Gastrocnemius medialis (tissue), 4 donors: Measurements from ENCODE around the gene ZNF747. TPM values are rescaled to one million over a fixed set of nuclear protein-coding genes. Genes with fewer than 3 reads are reported as not detected.
A peak's percentile ranks its signal among the peaks of the same experiment; 100 is the strongest.

Experiments used
- ATAC-seq, 2 donors: fragments of 150-250 bp; one replicate each; pipeline ENCODE4 v1.9.1; 2016
- DNase-seq, 2 donors: peaks; one replicate each; pipeline ENCODE4 v3.0.0-alpha.2; 2019
- H3K27ac ChIP-seq, 4 donors: fragments of 200-600 bp; sonication (generic); 1 replicate in 1 of 4; 2 replicates in 3 of 4; pipeline ENCODE4 v1.5.1; 2016 to 2018; ENCODE audit warnings: mild to moderate bottlenecking in 2 of 4, moderate library complexity in 1 of 4
- H3K27me3 ChIP-seq, 3 donors: fragments of 200-600 bp; sonication (generic) in 2 of 3; 1 replicate in 1 of 3; 2 replicates in 2 of 3; pipeline versions ENCODE4 v1.5.1 to v1.6.0; 2016 to 2019; ENCODE audit warnings: mild to moderate bottlenecking in 1 of 3, moderate library complexity in 1 of 3
- H3K36me3 ChIP-seq, 2 donors: fragments of 200-600 bp; sonication (generic) in 1 of 2; one replicate each; pipeline ENCODE4 v1.5.1; 2017 to 2018
- H3K4me1 ChIP-seq, 2 donors: fragments of 200-600 bp; sonication (generic) in 1 of 2; one replicate each; pipeline ENCODE4 v1.5.1; 2016 to 2017; ENCODE audit warnings: mild to moderate bottlenecking in 2 of 2
- H3K4me3 ChIP-seq, 4 donors: fragments of 200-600 bp; sonication (generic) in 3 of 4; 1 replicate in 1 of 4; 2 replicates in 3 of 4; pipeline ENCODE4 v1.5.1; 2016 to 2019; ENCODE audit warnings: mild to moderate bottlenecking in 2 of 4
- H3K9me3 ChIP-seq, 3 donors: fragments of 200-600 bp; sonication (generic) in 2 of 3; 1 replicate in 1 of 3; 2 replicates in 2 of 3; pipeline ENCODE4 v1.5.1; 2016 to 2019
- POLR2A ChIP-seq, 2 donors: fragments of 450-650 bp; IDR thresholded peaks; one replicate each; pipeline ENCODE4 v1.6.1; 2017; ENCODE audit warnings: antibody characterized with exemption in 2 of 2, mild to moderate bottlenecking in 2 of 2, moderate library complexity in 2 of 2
- in situ Hi-C, 4 donors: fragments of 200-750 bp; cut with MboI; loops; one replicate each; pipeline versions ENCODE4 v1.15.0 to v1.8.0; 2017; ENCODE audit warnings: low sequenced_read_pairs in 4 of 4
- intact Hi-C: fragments of 100-400 bp; cut with DNase I; formaldehyde crosslinking; loops from one replicate; pipeline ENCODE4 v1.15.1; 2023; ENCODE audit warnings: low total_unique reads
- total RNA-seq, 4 donors: library from RNA; depleted of rRNA; stranded (reverse); fragments of >200 nt; gene quantifications; one replicate each; pipeline versions ENCODE4 v1.1.0 to v1.2.3, GENCODE V29; 2016
- TF ChIP-seq, protein P1 (sequence below), 5 experiments: fragments of 450-650 bp in 3 of 5; fragments of 200-600 bp in 2 of 5; sonication (generic) in 2 of 5; IDR thresholded peaks in 4 of 5; conservative IDR thresholded peaks in 1 of 5; 1 replicate in 4 of 5; 2 replicates in 1 of 5; pipeline ENCODE4 v1.5.1; 2016 to 2019; ENCODE audit warnings: antibody characterized with exemption in 5 of 5, mild to moderate bottlenecking in 3 of 5, moderate library complexity in 3 of 5

ZNF747 gene
- total RNA-seq, 4 donors from 2014 or later, result 8.6 to 17.5 (median 13.1) TPM

DNA sequence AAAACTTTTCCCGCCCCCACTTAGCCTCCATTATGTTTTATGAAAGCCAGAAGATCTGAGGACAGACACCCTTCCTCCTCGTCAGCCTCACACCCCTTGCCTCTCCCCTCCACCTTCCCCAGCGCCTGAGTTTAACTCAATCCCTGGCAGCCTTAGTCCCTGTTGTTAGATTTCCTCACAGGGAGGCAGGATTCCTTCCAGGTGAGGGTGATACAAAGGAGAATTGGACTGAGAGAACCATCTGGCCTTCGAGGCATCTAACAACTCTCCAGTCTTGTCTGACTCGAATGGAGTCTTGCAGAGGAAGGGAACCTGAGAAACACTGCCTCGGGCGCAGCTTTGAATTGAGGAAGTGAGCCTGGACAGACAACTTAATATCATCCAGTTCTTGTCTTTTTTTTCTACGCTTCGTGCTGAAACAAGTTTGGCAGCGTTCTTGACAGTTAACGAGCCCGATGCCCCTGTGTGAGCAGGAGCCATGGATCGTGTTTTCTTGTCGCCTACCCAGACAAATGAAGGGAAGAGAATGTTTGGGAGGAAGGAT lies 7.0 kb downstream of the ZNF747 start:
- Histone ChIP-seq H3K4me3 (peak overlapping the region; percentile 51 to 91 (median 86)), H3K27ac (peak overlapping the region; percentile 96 to 100 (median 97)), H3K4me1 (peaks cover 20 to 37% of the 10 kb centered on the region in 2 donors), H3K27me3 (no peaks in the 10 kb centered on the region), H3K36me3 (peaks cover 0 to 18% of the 10 kb centered on the region in 2 donors), H3K9me3 (no peaks in the 10 kb centered on the region)
- intact Hi-C loops, result loop anchor here (1.0 to 10.0 kb wide), 6 partner anchors 31 to 713 kb away; partner anchors contain the start of genes DCTPP1, PAGR1, PRRT2 and SEPHS2
- ATAC-seq, result peak in 1 of 2 donors; percentile 4
- no peak for TF ChIP-seq POLR2A (IDR thresholded peaks at IDR 0.05)
- TF ChIP-seq, protein P1, sequence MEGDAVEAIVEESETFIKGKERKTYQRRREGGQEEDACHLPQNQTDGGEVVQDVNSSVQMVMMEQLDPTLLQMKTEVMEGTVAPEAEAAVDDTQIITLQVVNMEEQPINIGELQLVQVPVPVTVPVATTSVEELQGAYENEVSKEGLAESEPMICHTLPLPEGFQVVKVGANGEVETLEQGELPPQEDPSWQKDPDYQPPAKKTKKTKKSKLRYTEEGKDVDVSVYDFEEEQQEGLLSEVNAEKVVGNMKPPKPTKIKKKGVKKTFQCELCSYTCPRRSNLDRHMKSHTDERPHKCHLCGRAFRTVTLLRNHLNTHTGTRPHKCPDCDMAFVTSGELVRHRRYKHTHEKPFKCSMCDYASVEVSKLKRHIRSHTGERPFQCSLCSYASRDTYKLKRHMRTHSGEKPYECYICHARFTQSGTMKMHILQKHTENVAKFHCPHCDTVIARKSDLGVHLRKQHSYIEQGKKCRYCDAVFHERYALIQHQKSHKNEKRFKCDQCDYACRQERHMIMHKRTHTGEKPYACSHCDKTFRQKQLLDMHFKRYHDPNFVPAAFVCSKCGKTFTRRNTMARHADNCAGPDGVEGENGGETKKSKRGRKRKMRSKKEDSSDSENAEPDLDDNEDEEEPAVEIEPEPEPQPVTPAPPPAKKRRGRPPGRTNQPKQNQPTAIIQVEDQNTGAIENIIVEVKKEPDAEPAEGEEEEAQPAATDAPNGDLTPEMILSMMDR (IDR thresholded peaks at IDR 0.05 in 4 of 5, conservative IDR thresholded peaks at IDR 0.05 in 1 of 5), result no peak
- in situ Hi-C loops, result loop anchor here in 2 of 4 donors (10.0 kb wide), 1 partner anchor 93 kb away; the partner anchor contains the start of gene DCTPP1 (in 2 of the 2)
- no peak for DNase-seq

DNA sequence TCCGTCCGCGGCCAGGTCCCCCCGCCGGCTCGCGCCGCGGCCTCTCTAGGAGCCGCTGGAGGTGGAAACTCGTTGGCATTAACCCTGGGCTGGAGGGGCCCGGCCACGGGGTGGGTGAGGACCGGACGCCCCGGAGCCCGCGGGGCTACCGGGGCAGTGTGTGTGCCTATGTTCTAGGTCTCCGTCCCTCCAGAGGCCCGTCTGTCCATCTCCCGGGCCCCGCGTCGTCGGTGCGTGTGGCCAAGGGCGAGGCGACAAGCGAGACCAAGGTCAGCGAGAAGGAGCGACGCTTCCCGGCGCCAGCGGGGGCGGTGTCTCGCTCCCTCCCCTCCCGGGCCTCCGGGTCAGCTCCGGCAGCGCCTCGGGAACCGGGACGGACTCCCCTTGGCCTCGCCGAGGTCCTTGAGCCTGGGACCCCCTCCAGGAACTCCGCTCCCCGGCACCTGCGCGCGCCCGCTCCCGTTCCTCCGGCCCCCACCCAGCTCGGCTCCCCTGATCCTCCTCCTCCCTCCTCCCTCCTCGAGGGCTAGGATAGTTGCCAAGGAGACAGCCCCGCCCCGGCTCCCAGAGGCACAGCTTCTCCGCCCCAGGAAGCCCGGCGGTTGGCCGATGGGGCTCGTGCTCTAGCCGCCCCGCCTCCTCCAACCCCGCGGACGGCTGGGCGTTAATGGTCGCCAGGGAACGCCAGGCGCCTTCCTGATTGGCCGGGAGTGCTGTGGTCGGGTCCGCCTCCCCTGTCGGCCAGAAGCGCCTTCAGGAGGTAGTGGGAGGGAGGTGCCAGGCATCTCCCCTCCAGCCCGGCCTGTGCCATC lies 7.6 kb downstream of the ZNF747 start:
- intact Hi-C loops, result loop anchor here (1.0 to 10.0 kb wide), 6 partner anchors 32 to 712 kb away; partner anchors contain the start of genes DCTPP1, PAGR1, PRRT2 and SEPHS2
- H3K36me3 ChIP-seq, result peaks cover 0 to 11% of the 10 kb centered on the region in 2 donors
- peak; percentile 98 for DNase-seq
- H3K4me3 ChIP-seq, result peak overlapping the region; percentile 66 to 91 (median 86)
- ATAC-seq, result peak; percentile 87 to 91
- in situ Hi-C loops, result loop anchor here in 2 of 4 donors (10.0 kb wide), 1 partner anchor 92 kb away; the partner anchor contains the start of gene DCTPP1 (in 2 of the 2)
- peak; percentile 80 to 88 for TF ChIP-seq POLR2A (IDR thresholded peaks at IDR 0.05)
- TF ChIP-seq, protein P1 (IDR thresholded peaks at IDR 0.05 in 4 of 5, conservative IDR thresholded peaks at IDR 0.05 in 1 of 5), result peak in 4 of 5 experiments; percentile 45 to 62 (median 52)
- no peaks in the 10 kb centered on the region for H3K9me3 ChIP-seq
- peak overlapping the region; percentile 96 to 100 (median 97) for H3K27ac ChIP-seq
- H3K27me3 ChIP-seq, result no peaks in the 10 kb centered on the region
- H3K4me1 ChIP-seq, result peaks cover 19 to 36% of the 10 kb centered on the region in 2 donors

DNA sequence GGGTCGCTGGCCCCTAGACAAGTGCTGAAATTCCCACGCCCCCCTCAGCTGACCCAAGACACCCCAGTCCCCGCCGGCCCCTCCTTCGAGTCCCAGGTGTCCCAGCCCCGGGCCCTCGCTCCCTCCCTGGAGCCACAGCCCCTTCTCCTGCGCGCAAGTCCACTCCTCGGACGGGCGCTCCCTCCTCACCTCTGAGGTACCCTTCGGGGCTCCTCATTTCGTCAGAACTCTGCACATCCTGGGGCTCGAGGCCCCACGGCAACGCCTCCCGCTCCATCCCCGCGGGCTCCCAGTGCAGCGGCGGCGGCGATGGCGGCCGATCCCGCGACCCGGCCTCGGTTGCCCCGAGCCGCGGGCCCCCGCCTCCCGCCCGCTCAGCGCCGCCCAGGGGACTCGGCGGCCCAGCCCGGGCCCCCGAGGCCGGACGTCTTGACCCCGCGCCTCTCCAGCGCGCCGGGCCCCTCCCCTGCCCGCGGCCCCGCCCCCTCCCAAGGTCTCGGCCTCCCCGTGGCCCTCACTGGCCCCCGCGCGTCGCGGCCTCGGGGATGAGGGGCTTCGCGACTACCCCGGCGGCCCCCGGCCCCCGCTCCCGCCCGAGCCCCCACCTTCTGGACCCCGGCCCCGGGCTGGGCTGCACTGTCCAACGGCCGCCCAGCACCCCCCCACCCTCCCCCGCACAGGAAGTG lies 8.4 kb downstream of the ZNF747 start, which contains the start of gene ZNF768:
Gene ZNF768, minus strand, starts transcription at position 430 of the 686 bp plus-strand sequence. Its CDS starts 153 bp downstream, at position 277.
- Histone ChIP-seq H3K36me3 (peaks cover 0 to 10% of the 10 kb centered on the region in 2 donors), H3K4me1 (peaks cover 19 to 36% of the 10 kb centered on the region in 2 donors), H3K27ac (peak within 1 kb of the TSS; percentile 96 to 100 (median 97)), H3K9me3 (no peaks in the 10 kb centered on the region), H3K4me3 (peak within 1 kb of the TSS; percentile 66 to 91 (median 86)), H3K27me3 (no peaks in the 10 kb centered on the region)
- DNase-seq, result peak; percentile 35
- in situ Hi-C loops, result loop anchor here in 2 of 4 donors (10.0 kb wide), 1 partner anchor 91 kb away; the partner anchor contains the start of gene DCTPP1 (in 2 of the 2)
- TF ChIP-seq, protein P1 (IDR thresholded peaks at IDR 0.05 in 4 of 5, conservative IDR thresholded peaks at IDR 0.05 in 1 of 5), result no peak
- no peak for TF ChIP-seq POLR2A (IDR thresholded peaks at IDR 0.05)
- intact Hi-C loops, result loop anchor here (2.0 to 10.0 kb wide), 5 partner anchors 33 to 711 kb away; partner anchors contain the start of genes PAGR1, PRRT2, SEPHS2 and ZNF646
- ATAC-seq, result peak; percentile 37 to 40

DNA sequence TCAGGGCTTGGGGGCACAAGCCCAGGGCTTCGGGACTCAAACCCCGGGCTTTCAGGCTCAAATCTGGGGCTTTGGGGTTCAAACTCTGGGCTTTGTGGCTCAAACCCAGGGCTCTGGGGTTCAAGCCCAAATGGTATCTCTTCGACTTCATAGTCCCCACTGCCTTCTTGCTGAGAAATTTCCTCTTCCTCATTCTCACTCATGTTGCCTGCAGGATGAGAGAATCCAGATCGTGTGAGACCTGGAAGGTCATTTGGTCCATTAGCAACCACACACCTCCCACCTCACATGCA lies 8.9 kb downstream of the ZNF747 start:
- Histone ChIP-seq H3K36me3 (peaks cover 0 to 10% of the 10 kb centered on the region in 2 donors), H3K4me3 (peak overlapping the region; percentile 64 to 91 (median 76)), H3K27me3 (no peaks in the 10 kb centered on the region), H3K4me1 (peaks cover 19 to 36% of the 10 kb centered on the region in 2 donors), H3K27ac (peak overlapping the region; percentile 96 to 100 (median 97)), H3K9me3 (no peaks in the 10 kb centered on the region)
- DNase-seq, result no peak
- in situ Hi-C loops (loop anchor here in 2 of 4 donors (10.0 kb wide), 1 partner anchor 91 kb away; the partner anchor contains the start of gene DCTPP1 (in 2 of the 2)), intact Hi-C loops (loop anchor here (2.0 to 10.0 kb wide), 5 partner anchors 33 to 711 kb away; partner anchors contain the start of genes PAGR1, PRRT2, SEPHS2 and ZNF646)
- TF ChIP-seq POLR2A (IDR thresholded peaks at IDR 0.05), result no peak
- TF ChIP-seq, protein P1 (IDR thresholded peaks at IDR 0.05 in 4 of 5, conservative IDR thresholded peaks at IDR 0.05 in 1 of 5), result no peak
- ATAC-seq, result no peak
